GM20000 (cell line): Measurements from ENCODE around the gene OR10H2.

Source experiments
- DNase-seq: peaks from one replicate; pipeline ENCODE4 v3.0.0; 2012; ENCODE audit warnings: low spot score
- CTCF ChIP-seq: IDR thresholded peaks from 2 replicates; pipeline ENCODE4 v1.5.1; 2012; ENCODE audit warnings: mild to moderate bottlenecking, control low read depth; ENCODE audit errors: extremely low read depth, missing control alignments

OR10H2 gene

GRCh38 chr19:15701757-15702533 lies 25.9 kb upstream of the OR10H2 start:
- no peak for TF ChIP-seq CTCF
- DNase-seq, result no peak

GRCh38 chr19:15702534-15702930 lies 25.3 kb upstream of the OR10H2 start:
- DNase-seq, result no peak
- peak; percentile 11 for TF ChIP-seq CTCF

- no peak for DNase-seq
- TF ChIP-seq CTCF, result no peak
Measured at GRCh38 chr19:15714638-15715037, 13.2 kb upstream of the OR10H2 start.

- no peak for DNase-seq
- TF ChIP-seq CTCF, result no peak
Measured at GRCh38 chr19:15715642-15716041, 12.2 kb upstream of the OR10H2 start.

GRCh38 chr19:15717809-15718208 lies 10.0 kb upstream of the OR10H2 start:
- no peak for DNase-seq
- no peak for TF ChIP-seq CTCF

- no peak for TF ChIP-seq CTCF
- DNase-seq, result no peak
Measured at GRCh38 chr19:15721268-15721667, 6.6 kb upstream of the OR10H2 start.

GRCh38 chr19:15722956-15723355 lies 4.9 kb upstream of the OR10H2 start:
- no peak for TF ChIP-seq CTCF
- no peak for DNase-seq
